ENCODE results near the gene LRBA. TPM values are rescaled to one million over a fixed set of nuclear protein-coding genes. Genes with fewer than 3 reads are reported as not detected.
A peak's percentile ranks its signal among the peaks of the same experiment; 100 is the strongest.

Gene LRBA
- total and polyA plus RNA-seq, 9 of the 15 experiments (the other 6 are each of a cell fraction or from before 2014, with no cell fraction given) = 24.2 to 88.7 (median 59.7) TPM

DNA sequence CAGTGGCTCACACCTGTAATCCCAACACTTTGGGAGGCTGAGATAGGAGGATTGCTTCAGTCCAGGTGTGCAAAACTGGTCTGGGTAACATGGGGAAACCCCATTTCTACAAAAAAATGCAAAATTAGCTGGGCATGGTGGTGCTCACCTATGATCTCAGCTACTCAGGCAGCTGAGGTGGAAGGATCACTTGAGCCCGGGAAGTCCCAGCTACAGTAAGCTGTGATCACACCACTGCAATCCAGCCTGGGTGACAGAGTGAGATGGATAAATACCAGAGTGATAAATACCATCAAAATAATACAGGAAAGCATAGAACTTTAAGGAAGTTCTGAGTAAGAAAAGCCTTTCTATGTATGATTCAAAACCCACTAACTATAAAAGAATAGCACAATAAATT, 52.8 kb downstream of the LRBA start:
- no TSS peak for BruUV-seq (replicated peaks)
- Histone ChIP-seq H2AFZ (ENCODE audit: low read depth, low read length) (no peak overlapping the region), H3K4me1 (replicated peaks in 1 of 2; ENCODE audit: control insufficient read depth in 2 of 2, insufficient read depth in 2 of 2, low read length in 2 of 2) (no peaks in the 10 kb centered on the region; a peak in 1 of 5 replicates), H3K9ac (ENCODE audit: insufficient read depth in 1 of 2, low read depth in 2 of 2, low read length in 2 of 2) (no peak overlapping the region), H3K27ac (ENCODE audit: extremely low read depth, low read depth, low read length) (no peak overlapping the region), H3K36me3 (ENCODE audit: control insufficient read depth, insufficient read depth, low read length) (peaks cover 5% of the 10 kb centered on the region; the same call in 2 of the 3 replicates), H3K9me3 (replicated peaks; ENCODE audit: control insufficient read depth, insufficient read depth, low read depth, low read length) (peaks cover 16% of the 10 kb centered on the region), H4K20me1 (replicated peaks; ENCODE audit: control insufficient read depth, insufficient read depth, low read length) (no peaks in the 10 kb centered on the region), H3K27me3 (ENCODE audit: control insufficient read depth in 2 of 2, insufficient read depth in 2 of 2, low read length in 2 of 2) (no peaks in the 10 kb centered on the region), H3K9me1 (ENCODE audit: control insufficient read depth, insufficient read depth, low read length) (no peaks in the 10 kb centered on the region), H3K4me2 (ENCODE audit: insufficient read depth, low read length) (no peak overlapping the region), H3K79me2 (ENCODE audit: control insufficient read depth, insufficient read depth, low read length) (peaks cover 72% of the 10 kb centered on the region), H3K4me3 (no peak overlapping the region)
- 54% methylated on average over 1 of the region's 1 CpG for WGBS (ENCODE audit: insufficient coverage, low coverage, missing lambda C conversion rate)
- peak; percentile 45; the same call in 1 of the 3 replicates for ATAC-seq
- POLR2A ChIA-PET = interaction anchor here (1.0 to 2.2 kb wide), 2 partner anchors 9 to 12 kb away, joined by 3 to 7 read pairs; no protein-coding TSS in a partner anchor
- no peak for TF ChIP-seq KDM4B (IDR thresholded peaks at IDR 0.05; ENCODE audit: borderline replicate concordance in 2 of 2, low read depth in 1 of 2)
- no peak for TF ChIP-seq LEF1 (IDR thresholded peaks at IDR 0.05)
- TF ChIP-seq PTTG1 (tag; IDR thresholded peaks at IDR 0.05; ENCODE audit: low read depth) = no peak
- no peak for TF ChIP-seq ZC3H8 (IDR thresholded peaks at IDR 0.05)
- no peak for TF ChIP-seq ZNF589 (CRISPR knock-in tag; IDR thresholded peaks at IDR 0.05; ENCODE audit: low read depth)
- no peak for TF ChIP-seq CXXC5 (CRISPR knock-in tag; IDR thresholded peaks at IDR 0.05)
- no peak for FAIRE-seq
- CTCF ChIA-PET (ENCODE audit: low intra/inter-chr PET ratio) = no interaction called here
- no peak for DNase-seq (ENCODE audit: extremely low read depth in 1 of 4, low spot score in 3 of 4)
- in situ Hi-C loops (cut with MboI) (no loop called here), intact Hi-C loops (cut with micrococcal nuclease) (loop anchor here (5.0 kb wide), 1 partner anchor 95 kb away; no protein-coding TSS in a partner anchor)

DNA sequence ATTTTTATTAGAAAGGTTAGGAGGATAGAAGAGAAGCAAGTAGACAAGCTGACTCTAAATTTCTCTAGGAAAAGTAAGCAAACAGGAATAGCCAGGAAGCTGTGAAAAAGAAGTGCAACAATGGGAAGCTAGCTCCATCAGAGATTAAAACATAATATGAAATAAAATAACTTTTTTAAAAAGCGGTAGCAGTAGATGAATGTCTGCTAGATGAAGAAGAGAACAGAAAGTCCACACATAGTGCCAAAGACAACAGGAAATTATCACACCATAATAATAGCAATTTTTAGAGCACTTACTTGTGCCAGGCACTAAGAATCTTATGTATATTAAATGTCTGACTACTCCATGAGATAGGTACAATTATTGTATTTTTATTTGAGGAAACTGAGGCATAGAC, 53.5 kb downstream of the LRBA start:
- POLR2A ChIA-PET = interaction anchor here (0.6 to 2.2 kb wide), 2 partner anchors 10 to 24 kb away, joined by 3 to 7 read pairs; no protein-coding TSS in a partner anchor
- H3K4me3 ChIP-seq = no peak overlapping the region
- no peaks in the 10 kb centered on the region for H3K27me3 ChIP-seq (ENCODE audit: control insufficient read depth in 2 of 2, insufficient read depth in 2 of 2, low read length in 2 of 2)
- H3K9me1 ChIP-seq (ENCODE audit: control insufficient read depth, insufficient read depth, low read length) = no peaks in the 10 kb centered on the region
- no peaks in the 10 kb centered on the region for H4K20me1 ChIP-seq (replicated peaks; ENCODE audit: control insufficient read depth, insufficient read depth, low read length)
- CTCF ChIA-PET (ENCODE audit: low intra/inter-chr PET ratio) = no interaction called here
- H2AFZ ChIP-seq (ENCODE audit: low read depth, low read length) = no peak overlapping the region
- peaks cover 72% of the 10 kb centered on the region for H3K79me2 ChIP-seq (ENCODE audit: control insufficient read depth, insufficient read depth, low read length)
- H3K36me3 ChIP-seq (ENCODE audit: control insufficient read depth, insufficient read depth, low read length) = peaks cover 8% of the 10 kb centered on the region; the same call in 2 of the 3 replicates
- H3K9me3 ChIP-seq (replicated peaks; ENCODE audit: control insufficient read depth, insufficient read depth, low read depth, low read length) = peaks cover 18% of the 10 kb centered on the region
- intact Hi-C loops (cut with micrococcal nuclease) (loop anchor here (5.0 kb wide), 1 partner anchor 94 kb away; no protein-coding TSS in a partner anchor), in situ Hi-C loops (cut with MboI) (no loop called here)
- ATAC-seq = no peak
- 100% methylated on average over 1 of the region's 1 CpG for WGBS (ENCODE audit: insufficient coverage, low coverage, missing lambda C conversion rate)
- TF ChIP-seq ZBTB17 (CRISPR knock-in tag; IDR thresholded peaks at IDR 0.05) (no peak), ZKSCAN3 (CRISPR knock-in tag; IDR thresholded peaks at IDR 0.05) (no peak), TAL1 (IDR thresholded peaks at IDR 0.05) (no peak), ZSCAN32 (CRISPR knock-in tag; IDR thresholded peaks at IDR 0.05) (no peak), SMARCA5 (IDR thresholded peaks at IDR 0.05) (no peak)
- TF ChIP-seq, protein P1, sequence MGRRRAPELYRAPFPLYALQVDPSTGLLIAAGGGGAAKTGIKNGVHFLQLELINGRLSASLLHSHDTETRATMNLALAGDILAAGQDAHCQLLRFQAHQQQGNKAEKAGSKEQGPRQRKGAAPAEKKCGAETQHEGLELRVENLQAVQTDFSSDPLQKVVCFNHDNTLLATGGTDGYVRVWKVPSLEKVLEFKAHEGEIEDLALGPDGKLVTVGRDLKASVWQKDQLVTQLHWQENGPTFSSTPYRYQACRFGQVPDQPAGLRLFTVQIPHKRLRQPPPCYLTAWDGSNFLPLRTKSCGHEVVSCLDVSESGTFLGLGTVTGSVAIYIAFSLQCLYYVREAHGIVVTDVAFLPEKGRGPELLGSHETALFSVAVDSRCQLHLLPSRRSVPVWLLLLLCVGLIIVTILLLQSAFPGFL (CRISPR knock-in tag; IDR thresholded peaks at IDR 0.05) = no peak
- no peak for DNase-seq (ENCODE audit: extremely low read depth in 1 of 4, low spot score in 3 of 4)
- H3K27ac ChIP-seq (ENCODE audit: extremely low read depth, low read depth, low read length) = no peak overlapping the region
- no peak overlapping the region for H3K9ac ChIP-seq (ENCODE audit: insufficient read depth in 1 of 2, low read depth in 2 of 2, low read length in 2 of 2)
- no peaks in the 10 kb centered on the region; a peak in 1 of 5 replicates for H3K4me1 ChIP-seq (replicated peaks in 1 of 2; ENCODE audit: control insufficient read depth in 2 of 2, insufficient read depth in 2 of 2, low read length in 2 of 2)
- H3K4me2 ChIP-seq (ENCODE audit: insufficient read depth, low read length) = no peak overlapping the region
- no peak for FAIRE-seq
- BruUV-seq (replicated peaks) = no TSS peak

All from K562 (cell line).